Breast epithelium (tissue), 4 donors: ENCODE results near the gene RETNLB. TPM values are rescaled to one million over a fixed set of nuclear protein-coding genes. Genes with fewer than 3 reads are reported as not detected.

Experiments
- DNase-seq, 2 donors: peaks; one replicate each; pipeline ENCODE4 v3.0.0-alpha.2; 2019; ENCODE audit warnings: low spot score in 2 of 2
- H3K27ac ChIP-seq, 2 donors: fragments of 200-600 bp; sonication (generic) in 1 of 2; one replicate each; pipeline ENCODE4 v1.5.1; 2016 to 2019; ENCODE audit warnings: mild to moderate bottlenecking in 1 of 2
- H3K27me3 ChIP-seq, 2 donors: fragments of 200-600 bp; sonication (generic) in 1 of 2; one replicate each; pipeline versions ENCODE4 v1.5.1 to v1.6.0; 2017 to 2019; ENCODE audit warnings: control low read depth in 1 of 2, mild to moderate bottlenecking in 1 of 2
- H3K36me3 ChIP-seq: fragments of 200-600 bp; one replicate; pipeline ENCODE4 v1.5.1; 2019
- H3K4me1 ChIP-seq, 2 donors: fragments of 200-600 bp; sonication (generic); one replicate each; pipeline ENCODE4 v1.5.1; 2016 to 2019; ENCODE audit warnings: control low read depth in 1 of 2
- H3K4me3 ChIP-seq, 3 donors: fragments of 200-600 bp; sonication (generic); 1 replicate in 2 of 3; 2 replicates in 1 of 3; pipeline ENCODE4 v1.5.1; 2016 to 2019; ENCODE audit warnings: mild to moderate bottlenecking in 3 of 3, moderate library complexity in 2 of 3
- H3K9me3 ChIP-seq, 2 donors: fragments of 200-600 bp; sonication (generic) in 1 of 2; one replicate each; pipeline ENCODE4 v1.5.1; 2016 to 2019; ENCODE audit warnings: control low read depth in 1 of 2
- POLR2A ChIP-seq: fragments of 450-650 bp; IDR thresholded peaks from one replicate; pipeline ENCODE4 v1.6.1; 2016; ENCODE audit warnings: antibody characterized with exemption, mild to moderate bottlenecking, moderate library complexity
- POLR2AphosphoS5 ChIP-seq, 3 donors: sonication (generic); formaldehyde crosslinking; IDR thresholded peaks; one replicate each; pipeline ENCODE4 v1.6.1; 2017; ENCODE audit warnings: antibody characterized with exemption in 3 of 3
- intact Hi-C: fragments of 100-400 bp; cut with DNase I; formaldehyde crosslinking; loops from one replicate; pipeline ENCODE4 v1.15.1; 2023; ENCODE audit warnings: low total_unique reads
- total RNA-seq, 3 donors: library from RNA; depleted of rRNA; stranded (reverse); fragments of >200 nt; gene quantifications; one replicate each; pipeline ENCODE4 v1.1.0, GENCODE V29; 2016
- TF ChIP-seq, protein P1 (sequence below), 3 donors: fragments of 450-650 bp; IDR thresholded peaks; one replicate each; pipeline ENCODE4 v1.5.1; 2016 to 2017; ENCODE audit warnings: antibody characterized with exemption in 3 of 3, mild to moderate bottlenecking in 3 of 3, moderate library complexity in 3 of 3

The RETNLB gene
- total RNA-seq, 3 donors from 2014 or later: not detected

- no peak for DNase-seq
- TF ChIP-seq POLR2AphosphoS5 (IDR thresholded peaks at IDR 0.05): no peak
- TF ChIP-seq, protein P1, sequence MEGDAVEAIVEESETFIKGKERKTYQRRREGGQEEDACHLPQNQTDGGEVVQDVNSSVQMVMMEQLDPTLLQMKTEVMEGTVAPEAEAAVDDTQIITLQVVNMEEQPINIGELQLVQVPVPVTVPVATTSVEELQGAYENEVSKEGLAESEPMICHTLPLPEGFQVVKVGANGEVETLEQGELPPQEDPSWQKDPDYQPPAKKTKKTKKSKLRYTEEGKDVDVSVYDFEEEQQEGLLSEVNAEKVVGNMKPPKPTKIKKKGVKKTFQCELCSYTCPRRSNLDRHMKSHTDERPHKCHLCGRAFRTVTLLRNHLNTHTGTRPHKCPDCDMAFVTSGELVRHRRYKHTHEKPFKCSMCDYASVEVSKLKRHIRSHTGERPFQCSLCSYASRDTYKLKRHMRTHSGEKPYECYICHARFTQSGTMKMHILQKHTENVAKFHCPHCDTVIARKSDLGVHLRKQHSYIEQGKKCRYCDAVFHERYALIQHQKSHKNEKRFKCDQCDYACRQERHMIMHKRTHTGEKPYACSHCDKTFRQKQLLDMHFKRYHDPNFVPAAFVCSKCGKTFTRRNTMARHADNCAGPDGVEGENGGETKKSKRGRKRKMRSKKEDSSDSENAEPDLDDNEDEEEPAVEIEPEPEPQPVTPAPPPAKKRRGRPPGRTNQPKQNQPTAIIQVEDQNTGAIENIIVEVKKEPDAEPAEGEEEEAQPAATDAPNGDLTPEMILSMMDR (IDR thresholded peaks at IDR 0.05): no peak
- TF ChIP-seq POLR2A: no peak
- Histone ChIP-seq H3K27ac (no peak overlapping the region), H3K4me1 (no peaks in the 10 kb centered on the region), H3K36me3 (no peaks in the 10 kb centered on the region), H3K27me3 (no peaks in the 10 kb centered on the region), H3K9me3 (no peaks in the 10 kb centered on the region), H3K4me3 (no peak overlapping the region)
- intact Hi-C loops: no loop called here
Measured at GRCh38 chr3:108780235-108780634, 23.0 kb upstream of the RETNLB start.

DNA sequence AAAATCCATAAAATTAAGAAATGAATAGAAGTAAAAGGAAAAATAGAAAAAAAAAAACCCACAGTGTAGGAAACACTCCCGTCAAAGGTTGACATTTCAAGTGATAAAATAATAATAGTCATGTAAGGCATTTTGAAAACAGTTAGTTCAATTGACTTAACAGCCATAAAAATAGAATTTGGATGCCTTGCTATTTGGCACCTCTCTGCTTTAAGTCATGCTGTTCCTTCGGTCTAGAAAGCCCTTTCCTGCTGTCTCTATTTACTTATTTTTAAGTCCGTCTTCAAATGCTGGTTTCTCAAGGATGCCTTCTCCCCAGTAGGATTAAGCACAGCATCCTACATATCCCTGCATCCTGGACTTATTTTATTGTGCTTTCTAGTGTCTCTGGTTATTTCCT lies 22.3 kb upstream of the RETNLB start:
- H3K9me3 ChIP-seq: no peaks in the 10 kb centered on the region
- TF ChIP-seq POLR2AphosphoS5 (IDR thresholded peaks at IDR 0.05): no peak
- TF ChIP-seq, protein P1 (IDR thresholded peaks at IDR 0.05): no peak
- no peak for TF ChIP-seq POLR2A
- no peaks in the 10 kb centered on the region for H3K27me3 ChIP-seq
- no peak overlapping the region for H3K27ac ChIP-seq
- intact Hi-C loops: no loop called here
- H3K4me3 ChIP-seq: no peak overlapping the region
- no peak for DNase-seq
- no peaks in the 10 kb centered on the region for H3K36me3 ChIP-seq
- no peaks in the 10 kb centered on the region for H3K4me1 ChIP-seq

- intact Hi-C loops: no loop called here
- no peaks in the 10 kb centered on the region for H3K9me3 ChIP-seq
- DNase-seq: no peak
- no peak overlapping the region for H3K27ac ChIP-seq
- no peaks in the 10 kb centered on the region for H3K36me3 ChIP-seq
- H3K4me1 ChIP-seq: no peaks in the 10 kb centered on the region
- H3K4me3 ChIP-seq: no peak overlapping the region
- no peak for TF ChIP-seq POLR2A
- no peak for TF ChIP-seq POLR2AphosphoS5 (IDR thresholded peaks at IDR 0.05)
- TF ChIP-seq, protein P1 (IDR thresholded peaks at IDR 0.05): no peak
- H3K27me3 ChIP-seq: no peaks in the 10 kb centered on the region
Measured at GRCh38 chr3:108775649-108776048, 18.4 kb upstream of the RETNLB start.

DNA sequence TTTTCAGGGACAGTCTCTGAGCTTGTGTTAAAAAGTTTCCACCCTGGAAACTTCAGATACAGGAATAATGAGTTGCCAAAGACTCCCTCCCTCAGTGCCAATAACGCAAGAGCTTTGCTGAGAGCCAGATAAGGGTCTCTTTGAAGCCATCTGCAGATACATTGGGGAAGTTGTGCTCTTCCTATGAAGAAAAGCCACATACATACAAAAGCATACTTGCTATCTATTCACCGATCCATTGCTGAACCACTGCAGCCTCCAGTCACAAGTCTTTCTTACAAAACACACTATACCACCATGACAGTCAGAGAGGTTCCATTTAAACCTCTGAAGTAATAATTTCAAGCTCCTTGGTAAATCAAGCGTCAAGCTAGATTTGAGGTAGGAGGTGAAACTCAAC lies 10.0 kb upstream of the RETNLB start:
- DNase-seq: no peak
- Histone ChIP-seq H3K27ac (no peak overlapping the region), H3K9me3 (no peaks in the 10 kb centered on the region), H3K27me3 (no peaks in the 10 kb centered on the region), H3K36me3 (no peaks in the 10 kb centered on the region), H3K4me3 (no peak overlapping the region), H3K4me1 (no peaks in the 10 kb centered on the region)
- intact Hi-C loops: no loop called here
- TF ChIP-seq POLR2A: no peak
- TF ChIP-seq, protein P1 (IDR thresholded peaks at IDR 0.05): no peak
- no peak for TF ChIP-seq POLR2AphosphoS5 (IDR thresholded peaks at IDR 0.05)

DNA sequence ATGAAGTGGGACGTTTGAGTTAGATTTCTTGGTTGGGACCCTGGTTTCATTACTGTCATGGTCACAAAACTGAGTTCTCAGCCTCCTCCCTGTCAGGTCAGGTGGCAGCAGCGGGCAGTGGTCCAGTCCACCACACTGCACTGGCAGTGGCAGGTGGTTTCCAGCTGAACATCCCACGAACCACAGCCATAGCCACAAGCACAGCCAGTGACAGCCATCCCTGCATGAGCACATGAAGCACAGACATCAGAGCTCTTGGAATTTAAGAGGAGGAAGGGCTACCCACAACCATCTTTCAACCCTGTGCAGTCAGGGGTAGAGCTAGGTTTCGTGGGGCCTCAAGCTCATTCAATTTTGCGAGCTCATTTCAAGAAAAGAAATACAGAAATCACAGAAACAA lies 1.5 kb downstream of the RETNLB start:
- TF ChIP-seq, protein P1 (IDR thresholded peaks at IDR 0.05): no peak
- TF ChIP-seq POLR2A (no peak), POLR2AphosphoS5 (IDR thresholded peaks at IDR 0.05) (no peak)
- no peak for DNase-seq
- Histone ChIP-seq H3K27me3 (no peaks in the 10 kb centered on the region), H3K36me3 (no peaks in the 10 kb centered on the region), H3K27ac (no peak overlapping the region), H3K4me1 (no peaks in the 10 kb centered on the region), H3K9me3 (no peaks in the 10 kb centered on the region), H3K4me3 (no peak overlapping the region)
- intact Hi-C loops: no loop called here
